Measurements from ENCODE around the gene TXNRD1. TPM values are rescaled to one million over a fixed set of nuclear protein-coding genes. Genes with fewer than 3 reads are reported as not detected.

TXNRD1 gene
- total RNA-seq, 4 donors from 2014 or later = 170 to 313 (median 247) TPM

DNA sequence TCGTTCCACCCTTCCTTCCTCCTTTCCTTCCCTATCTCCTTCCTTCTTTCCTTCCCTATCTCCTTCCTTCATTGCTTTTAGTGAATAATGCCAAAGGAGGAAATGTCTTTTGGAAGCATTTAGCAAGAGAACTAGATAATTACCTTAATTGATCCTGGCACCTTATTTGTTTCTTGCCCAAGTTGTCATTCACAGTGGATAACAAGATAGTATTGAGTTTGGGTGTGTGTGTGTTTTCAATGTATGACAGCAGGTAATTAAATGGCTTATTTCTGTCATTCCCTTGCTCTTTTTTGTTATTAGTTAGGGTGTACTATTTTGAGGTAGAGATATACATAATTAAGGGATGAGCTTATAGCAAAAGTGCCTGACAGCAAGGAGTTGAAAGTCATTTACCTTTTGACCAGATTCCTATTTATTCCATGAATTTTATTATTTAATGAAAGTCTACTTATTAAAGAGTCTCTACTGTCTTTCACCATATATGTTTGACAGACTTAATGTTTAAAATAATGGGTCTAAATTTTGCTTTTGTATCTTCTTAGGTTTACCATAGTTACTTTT is 118.2 kb downstream of the TXNRD1 start:
- ATAC-seq (ENCODE audit: low FRiP score) (no peak), DNase-seq (ENCODE audit: low spot score) (no peak)
- TF ChIP-seq, protein P1, sequence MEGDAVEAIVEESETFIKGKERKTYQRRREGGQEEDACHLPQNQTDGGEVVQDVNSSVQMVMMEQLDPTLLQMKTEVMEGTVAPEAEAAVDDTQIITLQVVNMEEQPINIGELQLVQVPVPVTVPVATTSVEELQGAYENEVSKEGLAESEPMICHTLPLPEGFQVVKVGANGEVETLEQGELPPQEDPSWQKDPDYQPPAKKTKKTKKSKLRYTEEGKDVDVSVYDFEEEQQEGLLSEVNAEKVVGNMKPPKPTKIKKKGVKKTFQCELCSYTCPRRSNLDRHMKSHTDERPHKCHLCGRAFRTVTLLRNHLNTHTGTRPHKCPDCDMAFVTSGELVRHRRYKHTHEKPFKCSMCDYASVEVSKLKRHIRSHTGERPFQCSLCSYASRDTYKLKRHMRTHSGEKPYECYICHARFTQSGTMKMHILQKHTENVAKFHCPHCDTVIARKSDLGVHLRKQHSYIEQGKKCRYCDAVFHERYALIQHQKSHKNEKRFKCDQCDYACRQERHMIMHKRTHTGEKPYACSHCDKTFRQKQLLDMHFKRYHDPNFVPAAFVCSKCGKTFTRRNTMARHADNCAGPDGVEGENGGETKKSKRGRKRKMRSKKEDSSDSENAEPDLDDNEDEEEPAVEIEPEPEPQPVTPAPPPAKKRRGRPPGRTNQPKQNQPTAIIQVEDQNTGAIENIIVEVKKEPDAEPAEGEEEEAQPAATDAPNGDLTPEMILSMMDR (IDR thresholded peaks at IDR 0.05) = no peak

DNA sequence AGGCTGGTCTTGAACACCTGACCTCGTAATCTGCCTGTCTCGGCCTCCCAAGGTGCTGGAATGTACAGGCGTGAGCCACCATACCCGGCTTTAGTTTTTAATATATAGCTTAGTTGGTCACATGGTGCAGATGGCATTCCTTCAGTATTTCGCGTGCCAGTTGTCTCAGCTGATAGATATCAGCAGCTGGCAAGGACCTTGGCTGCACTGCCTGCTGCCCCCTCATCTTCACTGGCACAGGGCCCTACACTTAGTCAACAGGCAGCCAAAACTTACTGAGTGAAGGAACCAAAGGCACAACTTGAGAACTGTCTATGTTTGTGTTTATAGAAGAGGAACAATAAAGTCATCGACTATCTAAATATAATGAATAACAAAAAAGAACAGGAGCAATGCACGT is 119.0 kb downstream of the TXNRD1 start:
- ATAC-seq (ENCODE audit: low FRiP score) (peak; percentile 24), DNase-seq (ENCODE audit: low spot score) (no peak)
- TF ChIP-seq, protein P1 (IDR thresholded peaks at IDR 0.05) = no peak

DNA sequence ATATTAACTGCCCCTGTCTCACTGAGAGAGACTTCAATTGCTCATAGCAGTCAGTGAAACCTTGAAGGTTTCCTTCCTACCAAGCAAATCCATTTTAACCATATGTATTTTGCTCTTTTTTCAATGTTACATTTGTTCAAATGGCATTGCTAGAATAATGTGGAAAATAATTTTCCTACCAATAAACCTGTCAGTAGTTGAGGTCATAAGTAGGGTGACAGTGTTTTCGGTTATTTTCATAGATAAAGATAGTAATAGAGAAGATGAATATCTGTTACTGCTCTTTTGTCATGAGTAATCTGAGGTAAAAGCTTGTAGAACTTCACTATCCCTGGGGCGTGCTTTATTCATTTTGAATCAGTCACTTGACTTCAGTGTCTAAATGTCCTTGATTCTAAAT is 120.5 kb downstream of the TXNRD1 start:
- TF ChIP-seq, protein P1 (IDR thresholded peaks at IDR 0.05) = no peak
- no peak for DNase-seq (ENCODE audit: low spot score)
- no peak for ATAC-seq (ENCODE audit: low FRiP score)

DNA sequence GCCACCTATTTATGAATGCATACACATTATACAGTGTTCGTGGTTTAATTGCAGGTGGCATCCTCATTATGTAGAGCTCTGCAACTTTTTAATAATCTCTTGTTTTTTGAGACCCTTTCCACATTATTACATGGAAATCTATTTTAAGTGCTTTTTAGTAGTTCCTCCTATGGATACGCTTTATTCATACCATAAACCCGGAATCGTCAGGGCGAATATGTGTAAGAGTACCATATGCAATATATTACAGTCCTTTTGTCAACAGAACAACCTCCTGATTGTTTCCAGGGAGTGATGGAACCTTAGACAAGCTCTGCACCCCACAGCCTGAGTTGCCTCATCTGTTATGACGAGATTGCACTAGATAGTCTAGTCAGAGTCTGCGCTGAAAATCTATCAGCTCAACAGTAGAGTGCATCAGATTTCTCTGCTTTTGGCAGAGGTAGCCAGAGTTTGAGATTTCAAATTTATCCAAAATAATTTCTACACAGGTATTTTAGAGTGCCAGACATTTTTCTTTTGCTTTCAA is 121.5 kb downstream of the TXNRD1 start:
- TF ChIP-seq, protein P1 (IDR thresholded peaks at IDR 0.05) = no peak
- ATAC-seq (ENCODE audit: low FRiP score) (no peak), DNase-seq (ENCODE audit: low spot score) (no peak)

DNA sequence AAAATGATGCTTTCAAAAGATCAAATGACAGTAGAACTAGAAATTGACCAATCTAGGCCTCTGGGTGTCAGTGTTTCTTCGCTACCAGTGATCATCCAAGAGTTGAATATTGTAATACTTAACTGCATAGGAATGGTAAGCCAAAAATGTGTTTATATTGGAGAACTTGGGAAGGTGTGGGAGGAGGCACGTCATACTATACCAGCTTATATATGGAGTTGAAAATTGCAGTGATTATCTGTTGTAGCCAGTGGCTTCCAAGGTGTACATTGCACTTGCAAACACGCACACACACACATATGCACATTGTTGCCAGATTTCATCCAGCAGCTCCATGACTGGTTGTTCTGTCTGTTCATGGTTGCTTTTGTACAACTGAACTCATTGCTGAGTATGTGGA is 124.1 kb downstream of the TXNRD1 start:
- DNase-seq (ENCODE audit: low spot score) (no peak), ATAC-seq (ENCODE audit: low FRiP score) (no peak)
- TF ChIP-seq, protein P1 (IDR thresholded peaks at IDR 0.05) = no peak

DNA sequence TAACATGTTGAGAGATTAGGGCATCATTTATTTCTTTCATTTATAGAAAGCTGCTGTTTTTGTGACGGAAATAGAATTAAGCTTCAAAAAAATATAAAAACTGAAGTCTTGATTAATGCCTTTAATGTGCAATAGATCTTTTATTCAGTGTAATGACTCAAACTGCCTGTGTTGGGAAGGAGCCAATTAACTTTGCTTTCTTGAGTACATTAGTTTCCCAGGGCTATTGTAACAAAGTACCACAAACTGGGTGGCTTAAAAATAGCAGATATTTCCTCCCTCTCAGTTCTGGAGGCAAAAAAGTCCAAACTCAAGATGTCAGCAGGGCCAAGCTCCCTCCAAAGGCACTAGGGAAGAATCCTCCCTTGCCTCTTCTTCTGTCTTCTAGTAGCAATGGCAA is 124.6 kb downstream of the TXNRD1 start:
- no peak for ATAC-seq (ENCODE audit: low FRiP score)
- TF ChIP-seq, protein P1 (IDR thresholded peaks at IDR 0.05) = no peak
- no peak for DNase-seq (ENCODE audit: low spot score)

DNA sequence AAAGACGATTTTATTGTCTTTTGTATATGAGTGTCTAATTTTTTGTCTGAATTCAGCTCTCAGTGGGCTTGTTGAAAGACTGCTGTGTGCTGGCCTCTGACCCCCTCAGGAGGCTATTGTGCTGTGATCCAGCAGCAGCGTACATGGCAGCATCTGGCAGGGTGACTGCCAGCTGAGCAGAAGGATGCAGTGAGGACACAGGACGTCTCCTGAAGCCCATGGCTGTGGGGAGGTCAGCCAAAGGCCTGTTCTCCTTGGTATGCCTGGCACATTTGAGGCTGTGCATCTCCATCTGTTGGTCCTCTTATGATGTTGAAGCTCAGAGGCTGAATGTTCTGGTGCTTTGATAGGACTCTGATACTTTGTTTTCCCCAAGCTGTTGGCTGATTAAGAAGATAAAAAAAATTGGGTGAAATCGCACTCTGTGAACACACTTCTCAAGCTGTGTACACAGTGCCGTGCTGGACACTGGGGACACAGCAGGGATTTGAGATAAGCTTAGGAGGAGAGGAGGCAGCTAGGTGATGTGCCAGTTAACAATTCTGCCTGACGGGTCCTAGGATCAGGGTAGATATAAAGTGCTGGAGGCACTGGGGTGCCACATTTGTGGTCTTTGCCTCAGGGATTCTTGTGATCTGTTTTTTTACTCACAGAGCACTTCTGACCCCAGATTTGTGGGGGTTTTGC is 125.5 kb downstream of the TXNRD1 start:
- no peak for ATAC-seq (ENCODE audit: low FRiP score)
- TF ChIP-seq, protein P1 (IDR thresholded peaks at IDR 0.05) = no peak
- DNase-seq (ENCODE audit: low spot score) = no peak
